Neuron (in vitro differentiated cells): Measurements from ENCODE around the gene PDE6H.

ENCODE experiments used
- H2AFZ ChIP-seq: one replicate; pipeline ENCODE4 v1.6.1; 2013; ENCODE audit warnings: low read depth, mild to moderate bottlenecking, inconsistent platforms, low read length, moderate library complexity
- H3K27me3 ChIP-seq: one replicate; pipeline ENCODE4 v1.6.1; 2013; ENCODE audit warnings: low read length; ENCODE audit not compliant: insufficient read depth
- H3K36me3 ChIP-seq: one replicate; pipeline ENCODE4 v1.6.1; 2013; ENCODE audit warnings: low read length; ENCODE audit not compliant: insufficient read depth
- H3K4me1 ChIP-seq: one replicate; pipeline ENCODE4 v1.6.1; 2013; ENCODE audit warnings: low read length; ENCODE audit not compliant: insufficient read depth
- H3K4me3 ChIP-seq: 2 replicates; pipeline ENCODE4 v1.5.1; 2013; ENCODE audit warnings: mild to moderate bottlenecking, low read length, moderate library complexity
- H3K9me3 ChIP-seq: one replicate; pipeline ENCODE4 v1.6.1; 2013; ENCODE audit warnings: low read length

PDE6H gene

DNA sequence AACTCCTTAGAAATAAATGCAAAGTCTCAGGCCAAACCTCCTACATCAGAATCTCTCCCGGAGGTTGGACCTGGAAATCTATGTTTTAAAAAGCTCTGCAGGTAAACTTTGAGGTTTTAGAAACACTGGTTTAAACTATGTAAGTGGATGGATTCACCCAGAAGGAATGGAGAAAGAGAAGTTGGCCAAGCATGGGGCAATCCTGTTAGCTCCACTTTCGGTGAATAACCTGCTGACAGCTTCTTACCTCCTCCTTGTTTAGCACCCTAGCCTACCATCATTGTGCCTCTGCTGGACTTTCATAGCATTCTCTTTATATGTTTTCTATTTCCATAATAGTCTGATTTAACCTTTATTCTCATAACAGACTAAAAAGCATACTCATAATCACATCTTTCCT, 8.4 kb upstream of the PDE6H start:
- H3K36me3 ChIP-seq, result no peaks in the 10 kb centered on the region
- H3K4me3 ChIP-seq, result no peak overlapping the region
- H3K27me3 ChIP-seq, result peaks cover 2% of the 10 kb centered on the region
- no peak overlapping the region for H2AFZ ChIP-seq
- H3K4me1 ChIP-seq, result no peaks in the 10 kb centered on the region
- no peaks in the 10 kb centered on the region for H3K9me3 ChIP-seq

DNA sequence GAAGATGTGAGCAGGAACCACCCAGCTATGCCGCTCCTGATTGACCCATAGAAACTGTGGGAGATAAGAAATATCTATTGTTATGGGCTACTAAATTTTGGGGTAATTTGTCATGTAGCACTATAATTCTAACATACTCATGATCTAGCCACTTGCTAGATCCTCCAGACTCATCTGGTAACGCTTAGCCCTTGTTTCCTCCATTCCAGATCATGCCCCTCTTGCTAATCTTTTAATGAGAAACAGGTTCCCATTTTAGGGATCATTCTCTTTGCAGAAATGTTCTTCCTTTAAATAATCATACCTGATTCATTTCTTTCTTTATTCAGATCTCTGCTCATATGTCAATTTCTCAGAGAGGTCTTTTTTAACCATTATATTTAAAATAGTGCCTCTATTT, 7.6 kb upstream of the PDE6H start:
- H3K36me3 ChIP-seq, result no peaks in the 10 kb centered on the region
- no peak overlapping the region for H2AFZ ChIP-seq
- no peaks in the 10 kb centered on the region for H3K9me3 ChIP-seq
- no peaks in the 10 kb centered on the region for H3K4me1 ChIP-seq
- peaks cover 2% of the 10 kb centered on the region for H3K27me3 ChIP-seq
- no peak overlapping the region for H3K4me3 ChIP-seq

DNA sequence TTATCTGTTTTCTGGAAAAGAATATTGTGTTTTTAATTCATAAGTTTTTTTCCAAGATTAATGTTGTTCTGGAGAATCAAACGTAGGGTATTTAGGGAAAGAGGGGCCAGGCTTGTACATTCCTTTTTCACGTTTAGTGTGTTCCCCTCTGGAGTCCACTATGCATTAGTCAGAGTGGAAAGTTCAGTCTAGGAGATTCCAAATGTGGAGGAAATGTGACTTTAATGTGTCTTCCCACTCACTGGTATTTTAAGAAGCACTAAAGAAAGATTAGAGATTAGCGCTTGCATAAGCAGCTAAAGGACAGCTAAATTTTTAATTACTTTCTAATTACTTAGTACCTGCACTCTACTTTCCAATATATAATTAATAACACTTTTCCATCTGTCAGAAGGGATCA, 4.4 kb upstream of the PDE6H start:
- Histone ChIP-seq H3K36me3 (no peaks in the 10 kb centered on the region), H3K4me3 (no peak overlapping the region), H3K9me3 (no peaks in the 10 kb centered on the region)

DNA sequence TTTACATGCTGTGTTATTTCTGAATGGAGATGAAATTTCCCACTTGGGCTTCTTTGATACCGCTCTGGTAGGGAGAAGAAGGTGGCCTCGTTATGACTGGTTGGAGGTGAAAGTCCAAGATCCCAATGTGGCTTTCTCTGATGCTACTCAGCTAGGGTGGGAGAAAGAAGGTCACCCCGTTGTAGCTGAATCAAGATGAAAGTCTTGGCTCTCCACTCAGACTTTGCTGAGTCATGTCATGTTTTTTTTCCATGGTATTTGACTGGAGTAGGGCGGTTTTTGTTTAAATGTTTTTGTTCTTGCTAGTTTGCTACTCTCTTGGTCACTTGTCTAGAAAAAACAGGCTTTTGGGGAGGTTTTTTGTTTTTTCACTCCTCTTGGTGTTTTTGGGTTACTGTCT, 2.4 kb upstream of the PDE6H start:
- H2AFZ ChIP-seq, result no peak overlapping the region
- H3K36me3 ChIP-seq, result no peaks in the 10 kb centered on the region
- H3K27me3 ChIP-seq, result peaks cover 5% of the 10 kb centered on the region
- H3K4me1 ChIP-seq, result no peaks in the 10 kb centered on the region
- H3K4me3 ChIP-seq, result no peak overlapping the region
- no peaks in the 10 kb centered on the region for H3K9me3 ChIP-seq

More for the DNA sequence above, 4.4 kb upstream of the PDE6H start:
- peaks cover 2% of the 10 kb centered on the region for H3K27me3 ChIP-seq
- H2AFZ ChIP-seq, result no peak overlapping the region
- H3K4me1 ChIP-seq, result no peaks in the 10 kb centered on the region

DNA sequence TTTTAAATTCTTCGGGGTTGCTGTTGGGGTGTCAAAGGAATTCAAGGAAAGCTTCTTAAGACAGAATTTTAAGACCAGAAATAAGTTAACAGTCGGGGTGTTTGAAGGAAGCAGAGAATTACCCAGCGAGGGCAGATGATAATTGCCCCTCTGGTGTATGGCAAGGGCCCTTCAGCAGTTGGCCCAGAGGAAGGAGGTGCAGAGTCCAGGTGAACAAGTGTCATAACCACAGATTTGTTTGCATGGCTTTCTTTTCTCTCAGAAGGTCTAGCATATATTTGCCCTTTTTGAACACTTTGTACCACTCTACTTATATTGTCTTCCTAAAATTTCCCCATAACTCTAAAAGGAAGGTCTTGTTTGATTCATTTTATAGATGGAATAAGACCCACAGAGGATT, 1.8 kb downstream of the PDE6H start:
- Histone ChIP-seq H3K4me3 (no peak overlapping the region), H2AFZ (no peak overlapping the region), H3K9me3 (no peaks in the 10 kb centered on the region), H3K27me3 (peaks cover 2% of the 10 kb centered on the region), H3K36me3 (no peaks in the 10 kb centered on the region), H3K4me1 (no peaks in the 10 kb centered on the region)

GRCh38 chr12:14975457-14975856, 2.6 kb downstream of the PDE6H start:
- Histone ChIP-seq H2AFZ (no peak overlapping the region), H3K4me3 (no peak overlapping the region), H3K36me3 (no peaks in the 10 kb centered on the region), H3K9me3 (no peaks in the 10 kb centered on the region), H3K27me3 (peaks cover 2% of the 10 kb centered on the region), H3K4me1 (no peaks in the 10 kb centered on the region)

DNA sequence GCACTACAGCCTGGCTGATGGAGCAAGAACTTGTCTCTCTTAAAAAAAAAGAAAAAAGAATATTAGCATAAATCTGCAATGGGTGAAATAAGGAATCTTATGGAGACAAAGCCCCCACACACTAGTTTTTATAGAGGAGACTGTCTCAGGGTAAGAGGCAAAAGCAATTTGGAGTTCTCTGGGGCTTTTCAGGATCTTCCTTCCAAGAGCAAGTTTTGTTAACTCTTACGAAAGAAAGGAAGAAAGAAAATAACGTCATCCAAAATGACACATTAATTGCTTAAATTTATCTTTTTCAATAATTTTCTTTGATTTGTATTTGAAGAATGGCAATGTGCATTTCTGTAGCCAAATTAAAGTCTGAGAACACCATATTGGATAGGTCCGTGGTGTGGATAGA, 3.8 kb downstream of the PDE6H start:
- H3K4me3 ChIP-seq, result no peak overlapping the region
- H3K27me3 ChIP-seq, result peaks cover 2% of the 10 kb centered on the region
- no peaks in the 10 kb centered on the region for H3K36me3 ChIP-seq
- no peaks in the 10 kb centered on the region for H3K9me3 ChIP-seq
- H2AFZ ChIP-seq, result no peak overlapping the region
- no peaks in the 10 kb centered on the region for H3K4me1 ChIP-seq

GRCh38 chr12:14979468-14979867, 6.6 kb downstream of the PDE6H start:
- peaks cover 5% of the 10 kb centered on the region for H3K27me3 ChIP-seq
- H3K4me1 ChIP-seq, result no peaks in the 10 kb centered on the region
- no peak overlapping the region for H3K4me3 ChIP-seq
- H2AFZ ChIP-seq, result no peak overlapping the region
- H3K9me3 ChIP-seq, result no peaks in the 10 kb centered on the region
- H3K36me3 ChIP-seq, result no peaks in the 10 kb centered on the region

DNA sequence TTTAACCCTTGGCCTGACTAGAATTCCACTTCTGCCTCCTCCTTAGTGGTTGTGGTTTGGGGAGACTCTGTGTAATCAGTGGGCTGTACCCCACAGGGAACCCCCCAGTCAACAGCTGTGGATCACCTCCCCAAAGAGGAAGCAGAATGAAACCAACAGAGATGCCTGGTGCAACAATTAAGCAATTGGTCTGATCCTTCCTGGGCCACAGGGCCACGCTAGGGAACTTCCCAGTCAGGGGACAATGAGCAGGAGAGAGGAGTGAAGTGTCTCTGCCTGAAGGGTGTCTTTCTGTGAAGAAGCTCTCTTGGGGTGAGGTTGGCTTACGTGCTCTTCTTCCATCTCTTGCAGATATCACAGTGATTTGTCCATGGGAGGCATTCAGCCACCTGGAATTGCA, 8.2 kb downstream of the PDE6H start:
- Histone ChIP-seq H3K4me3 (no peak overlapping the region), H3K27me3 (peaks cover 3% of the 10 kb centered on the region), H2AFZ (no peak overlapping the region), H3K9me3 (no peaks in the 10 kb centered on the region), H3K4me1 (no peaks in the 10 kb centered on the region), H3K36me3 (no peaks in the 10 kb centered on the region)

DNA sequence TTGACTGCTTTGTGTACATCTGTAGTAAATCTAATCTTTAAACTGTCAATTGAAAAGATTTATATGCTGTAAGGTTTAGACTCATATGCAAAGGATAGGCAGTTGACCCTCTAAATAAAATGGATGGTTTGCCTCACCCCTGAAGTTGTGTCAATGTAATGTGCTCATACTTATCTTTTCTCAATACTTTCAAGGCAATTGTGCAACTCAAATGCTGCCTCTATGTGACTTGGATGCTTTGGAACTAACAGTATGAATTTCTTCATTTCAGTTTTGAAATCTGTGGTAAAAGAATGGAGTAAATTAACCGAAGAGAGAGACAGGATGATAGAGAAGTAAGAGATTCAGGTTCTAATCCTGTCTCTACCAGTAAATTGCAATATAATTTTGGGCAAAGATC, 9.7 kb downstream of the PDE6H start:
- H3K4me1 ChIP-seq, result no peaks in the 10 kb centered on the region
- no peak overlapping the region for H3K4me3 ChIP-seq
- H3K36me3 ChIP-seq, result no peaks in the 10 kb centered on the region
- no peaks in the 10 kb centered on the region for H3K9me3 ChIP-seq
- no peak overlapping the region for H2AFZ ChIP-seq
- H3K27me3 ChIP-seq, result peaks cover 3% of the 10 kb centered on the region

DNA sequence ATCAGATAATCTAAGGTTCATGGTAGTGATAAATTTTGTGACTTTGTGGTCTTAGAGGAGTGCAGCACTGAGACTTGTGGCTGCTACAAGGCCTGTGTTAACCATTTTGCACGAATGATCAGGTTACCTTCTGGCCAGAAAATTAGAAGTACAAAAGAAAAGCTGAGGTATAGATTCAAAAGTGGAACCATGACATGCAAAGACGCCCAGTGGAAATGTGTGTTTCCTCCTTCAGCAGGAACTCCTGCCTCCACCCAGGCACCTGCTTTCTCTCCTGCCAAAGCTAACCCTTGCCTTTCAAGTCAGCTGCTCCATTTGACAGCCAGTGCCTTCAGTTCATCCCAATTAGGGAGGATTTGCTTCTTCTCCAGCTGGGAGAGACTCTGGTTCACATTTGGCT, 10.1 kb downstream of the PDE6H start:
- no peaks in the 10 kb centered on the region for H3K36me3 ChIP-seq
- no peaks in the 10 kb centered on the region for H3K9me3 ChIP-seq
- no peaks in the 10 kb centered on the region for H3K4me1 ChIP-seq
- H3K27me3 ChIP-seq, result peaks cover 3% of the 10 kb centered on the region
- no peak overlapping the region for H3K4me3 ChIP-seq
- no peak overlapping the region for H2AFZ ChIP-seq

GRCh38 chr12:14984036-14984435, 11.2 kb downstream of the PDE6H start:
- Histone ChIP-seq H3K27me3 (peaks cover 3% of the 10 kb centered on the region), H2AFZ (no peak overlapping the region), H3K4me3 (no peak overlapping the region), H3K36me3 (no peaks in the 10 kb centered on the region), H3K4me1 (no peaks in the 10 kb centered on the region), H3K9me3 (no peaks in the 10 kb centered on the region)

- H2AFZ ChIP-seq, result no peak overlapping the region
- no peaks in the 10 kb centered on the region for H3K9me3 ChIP-seq
- H3K27me3 ChIP-seq, result peaks cover 3% of the 10 kb centered on the region
- no peaks in the 10 kb centered on the region for H3K36me3 ChIP-seq
- H3K4me3 ChIP-seq, result no peak overlapping the region
- no peaks in the 10 kb centered on the region for H3K4me1 ChIP-seq
Observed at GRCh38 chr12:14984766-14985285, 12.0 kb downstream of the PDE6H start.

GRCh38 chr12:14986449-14986848, 13.6 kb downstream of the PDE6H start:
- no peaks in the 10 kb centered on the region for H3K9me3 ChIP-seq
- no peak overlapping the region for H2AFZ ChIP-seq
- H3K4me3 ChIP-seq, result no peak overlapping the region
- H3K4me1 ChIP-seq, result no peaks in the 10 kb centered on the region
- peaks cover 3% of the 10 kb centered on the region for H3K27me3 ChIP-seq
- no peaks in the 10 kb centered on the region for H3K36me3 ChIP-seq
